Endothelial cell of umbilical vein (primary cell): ENCODE measurements around the gene VIPR2.

Experiments used
- CTCF ChIP-seq, 2 donors: IDR thresholded peaks; 1 replicate in 1 of 2; 2 replicates in 1 of 2; pipeline ENCODE4 v1.5.1; 2011; ENCODE audit warnings: low read length in 2 of 2, mild to moderate bottlenecking in 2 of 2, moderate library complexity in 2 of 2, control low read depth in 1 of 2, inconsistent platforms in 1 of 2, low read depth in 1 of 2; ENCODE audit not compliant: insufficient read depth in 1 of 2; ENCODE audit errors: extremely low read depth in 1 of 2
- JUN ChIP-seq: IDR thresholded peaks from 2 replicates; pipeline ENCODE4 v1.6.1; 2011; ENCODE audit warnings: borderline replicate concordance, low read depth; ENCODE audit not compliant: insufficient read length, insufficient read depth
- MAX ChIP-seq: IDR thresholded peaks from 2 replicates; pipeline ENCODE4 v1.6.1; 2011; ENCODE audit not compliant: insufficient read depth, insufficient read length
- POLR2A ChIP-seq: IDR thresholded peaks from 2 replicates; pipeline ENCODE4 v1.6.1; 2012; ENCODE audit warnings: low read depth, mild to moderate bottlenecking, control low read depth, low read length
- POLR2AphosphoS5 ChIP-seq: IDR thresholded peaks from 2 replicates; pipeline ENCODE4 v1.6.1; 2012; ENCODE audit warnings: low read depth, mild to moderate bottlenecking, control low read depth, low read length, moderate library complexity; ENCODE audit not compliant: insufficient read depth

GRCh38 chr7:159102681-159103381, 41.8 kb downstream of the VIPR2 start:
- TF ChIP-seq JUN = no peak
- no peak for TF ChIP-seq CTCF (IDR thresholded peaks at IDR 0.05; ENCODE audit: extremely low read depth in 1 of 2, insufficient read depth in 1 of 2, low read depth in 1 of 2, low read length in 2 of 2)
- TF ChIP-seq POLR2AphosphoS5 = no peak
- TF ChIP-seq POLR2A = no peak
- no peak for TF ChIP-seq MAX
